NT2/D1 (cell line): ENCODE data around the gene CABP2.

Experiments used
- SUZ12 ChIP-seq: IDR thresholded peaks from 2 replicates; pipeline ENCODE4 v1.6.1; 2011; ENCODE audit not compliant: insufficient read length, insufficient read depth; ENCODE audit errors: extremely low read depth
- YY1 ChIP-seq: IDR thresholded peaks from 2 replicates; pipeline ENCODE4 v1.6.1; 2011; ENCODE audit not compliant: insufficient read length, insufficient read depth
- ZNF274 ChIP-seq: IDR thresholded peaks from 2 replicates; pipeline ENCODE4 v1.6.1; 2011; ENCODE audit warnings: mild to moderate bottlenecking, low read depth, low read length

DNA sequence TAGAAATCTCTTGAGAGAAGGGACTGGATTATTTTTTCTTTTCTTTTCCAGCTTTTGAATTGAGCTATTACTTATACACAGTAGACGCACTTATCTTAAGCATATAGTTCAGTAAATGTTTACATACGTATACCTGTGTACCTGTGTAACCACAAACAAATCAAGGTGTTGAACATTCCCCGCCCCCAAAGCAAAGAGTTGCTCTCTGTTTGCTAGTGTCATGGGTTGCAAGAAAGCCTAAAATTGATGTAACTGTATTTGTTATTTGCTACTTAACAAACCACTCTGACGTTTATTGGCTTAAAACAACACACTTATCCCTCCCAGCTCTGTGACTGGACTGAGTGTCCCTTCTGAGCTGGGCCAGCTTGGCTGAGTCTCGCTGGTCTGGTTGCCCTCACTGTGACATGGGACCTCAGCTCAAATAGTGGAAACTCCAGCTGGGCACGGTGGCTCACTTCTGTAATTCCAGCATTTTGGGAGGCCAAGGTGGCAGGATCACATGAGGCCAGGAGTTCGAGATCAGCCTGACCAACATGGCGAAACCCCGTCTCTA, 25.4 kb upstream of the CABP2 start:
- TF ChIP-seq ZNF274, result no peak
- no peak for TF ChIP-seq YY1
- TF ChIP-seq SUZ12, result no peak
